Tibial artery (tissue), 4 donors: ENCODE results near the gene ZBTB20.
A peak's percentile ranks its signal among the peaks of the same experiment; 100 is the strongest.

Source experiments
- DNase-seq, 2 donors: peaks; one replicate each; pipeline ENCODE4 v3.0.0-alpha.2; 2019
- H3K27ac ChIP-seq, 2 donors: fragments of 200-600 bp; sonication (generic) in 1 of 2; 1 replicate in 1 of 2; 2 replicates in 1 of 2; pipeline ENCODE4 v1.5.1; 2018 to 2019; ENCODE audit warnings: mild to moderate bottlenecking in 1 of 2
- H3K27me3 ChIP-seq, 2 donors: fragments of 200-600 bp; sonication (generic) in 1 of 2; one replicate each; pipeline versions ENCODE4 v1.5.1 to v1.6.0; 2016 to 2019
- H3K36me3 ChIP-seq, 3 donors: fragments of 200-600 bp; sonication (generic) in 2 of 3; one replicate each; pipeline ENCODE4 v1.5.1; 2016 to 2019; ENCODE audit warnings: mild to moderate bottlenecking in 2 of 3
- H3K4me1 ChIP-seq, 4 donors: fragments of 200-600 bp; sonication (generic) in 2 of 4; 1 replicate in 3 of 4; 2 replicates in 1 of 4; pipeline ENCODE4 v1.5.1; 2016 to 2019
- H3K4me3 ChIP-seq, 2 donors: fragments of 200-600 bp; sonication (generic) in 1 of 2; 1 replicate in 1 of 2; 2 replicates in 1 of 2; pipeline ENCODE4 v1.5.1; 2018 to 2019; ENCODE audit warnings: mild to moderate bottlenecking in 2 of 2
- H3K9me3 ChIP-seq, 3 donors: fragments of 200-600 bp; sonication (generic) in 1 of 3; one replicate each; pipeline ENCODE4 v1.5.1; 2016 to 2019
- intact Hi-C: fragments of 100-400 bp; cut with DNase I; formaldehyde crosslinking; loops from one replicate; pipeline ENCODE4 v1.15.0; 2023; ENCODE audit warnings: low total_unique reads
- TF ChIP-seq, protein P1 (sequence below), 2 experiments: fragments of 200-600 bp in 1 of 2; fragments of 450-650 bp in 1 of 2; IDR thresholded peaks; one replicate each; pipeline ENCODE4 v1.5.1; 2017 to 2019; ENCODE audit warnings: antibody characterized with exemption in 2 of 2, mild to moderate bottlenecking in 1 of 2, moderate library complexity in 1 of 2

The ZBTB20 gene

DNA sequence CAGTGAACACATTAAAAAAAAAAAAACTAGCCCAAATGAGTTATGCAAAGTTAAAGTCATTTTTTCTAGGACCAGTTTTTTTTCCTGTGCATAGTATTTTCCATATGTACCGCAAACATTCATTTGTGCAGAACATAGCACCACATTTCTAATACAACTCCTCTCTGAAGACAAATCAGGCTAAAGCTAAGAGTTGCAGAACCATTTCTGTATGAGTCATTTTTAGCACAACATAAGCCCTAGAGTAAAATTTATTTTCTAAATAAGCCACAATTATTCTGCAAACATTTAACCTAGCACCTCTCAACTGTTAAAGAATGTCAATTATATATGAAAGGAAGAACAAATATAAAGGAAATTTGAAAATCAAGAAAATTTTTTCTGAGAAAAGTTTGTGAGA, 477.5 kb downstream of the ZBTB20 start:
- H3K9me3 ChIP-seq: no peaks in the 10 kb centered on the region
- TF ChIP-seq, protein P1, sequence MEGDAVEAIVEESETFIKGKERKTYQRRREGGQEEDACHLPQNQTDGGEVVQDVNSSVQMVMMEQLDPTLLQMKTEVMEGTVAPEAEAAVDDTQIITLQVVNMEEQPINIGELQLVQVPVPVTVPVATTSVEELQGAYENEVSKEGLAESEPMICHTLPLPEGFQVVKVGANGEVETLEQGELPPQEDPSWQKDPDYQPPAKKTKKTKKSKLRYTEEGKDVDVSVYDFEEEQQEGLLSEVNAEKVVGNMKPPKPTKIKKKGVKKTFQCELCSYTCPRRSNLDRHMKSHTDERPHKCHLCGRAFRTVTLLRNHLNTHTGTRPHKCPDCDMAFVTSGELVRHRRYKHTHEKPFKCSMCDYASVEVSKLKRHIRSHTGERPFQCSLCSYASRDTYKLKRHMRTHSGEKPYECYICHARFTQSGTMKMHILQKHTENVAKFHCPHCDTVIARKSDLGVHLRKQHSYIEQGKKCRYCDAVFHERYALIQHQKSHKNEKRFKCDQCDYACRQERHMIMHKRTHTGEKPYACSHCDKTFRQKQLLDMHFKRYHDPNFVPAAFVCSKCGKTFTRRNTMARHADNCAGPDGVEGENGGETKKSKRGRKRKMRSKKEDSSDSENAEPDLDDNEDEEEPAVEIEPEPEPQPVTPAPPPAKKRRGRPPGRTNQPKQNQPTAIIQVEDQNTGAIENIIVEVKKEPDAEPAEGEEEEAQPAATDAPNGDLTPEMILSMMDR (IDR thresholded peaks at IDR 0.05): no peak
- DNase-seq: no peak
- H3K4me1 ChIP-seq: peaks cover 0 to 6% (median 0%) of the 10 kb centered on the region in 4 donors
- intact Hi-C loops: no loop called here
- H3K27ac ChIP-seq: no peak overlapping the region
- H3K4me3 ChIP-seq: no peak overlapping the region
- no peaks in the 10 kb centered on the region for H3K27me3 ChIP-seq
- H3K36me3 ChIP-seq: no peaks in the 10 kb centered on the region

GRCh38 chr3:114668099-114668498, 479.0 kb downstream of the ZBTB20 start:
- Histone ChIP-seq H3K36me3 (no peaks in the 10 kb centered on the region), H3K4me3 (no peak overlapping the region), H3K9me3 (no peaks in the 10 kb centered on the region), H3K4me1 (peaks cover 0 to 6% (median 0%) of the 10 kb centered on the region in 4 donors), H3K27ac (no peak overlapping the region), H3K27me3 (no peaks in the 10 kb centered on the region)
- no peak for DNase-seq
- intact Hi-C loops: no loop called here
- TF ChIP-seq, protein P1 (IDR thresholded peaks at IDR 0.05): no peak

GRCh38 chr3:114666623-114667022, 480.5 kb downstream of the ZBTB20 start:
- Histone ChIP-seq H3K4me3 (no peak overlapping the region), H3K27me3 (no peaks in the 10 kb centered on the region), H3K36me3 (no peaks in the 10 kb centered on the region), H3K9me3 (no peaks in the 10 kb centered on the region), H3K4me1 (peaks cover 0 to 6% (median 0%) of the 10 kb centered on the region in 4 donors), H3K27ac (no peak overlapping the region)
- intact Hi-C loops: no loop called here
- no peak for DNase-seq
- TF ChIP-seq, protein P1 (IDR thresholded peaks at IDR 0.05): no peak

GRCh38 chr3:114664006-114664405, 483.1 kb downstream of the ZBTB20 start:
- no peak for DNase-seq
- Histone ChIP-seq H3K4me3 (no peak overlapping the region), H3K9me3 (no peaks in the 10 kb centered on the region), H3K27ac (no peak overlapping the region), H3K27me3 (no peaks in the 10 kb centered on the region), H3K4me1 (peaks cover 0 to 25% (median 19%) of the 10 kb centered on the region in 4 donors), H3K36me3 (no peaks in the 10 kb centered on the region)
- intact Hi-C loops: no loop called here
- TF ChIP-seq, protein P1 (IDR thresholded peaks at IDR 0.05): no peak

- intact Hi-C loops: no loop called here
- TF ChIP-seq, protein P1 (IDR thresholded peaks at IDR 0.05): no peak
- H3K27ac ChIP-seq: peak overlapping the region; percentile 38 to 43
Observed at GRCh38 chr3:114660808-114661207, 486.3 kb downstream of the ZBTB20 start.

GRCh38 chr3:114660124-114660523, 487.0 kb downstream of the ZBTB20 start:
- DNase-seq: peak in 1 of 2 donors; percentile 24
- Histone ChIP-seq H3K27ac (peak overlapping the region; percentile 38 to 43), H3K9me3 (no peaks in the 10 kb centered on the region), H3K27me3 (no peaks in the 10 kb centered on the region), H3K36me3 (no peaks in the 10 kb centered on the region), H3K4me3 (no peak overlapping the region), H3K4me1 (peaks cover 0 to 30% (median 19%) of the 10 kb centered on the region in 4 donors)
- TF ChIP-seq, protein P1 (IDR thresholded peaks at IDR 0.05): no peak
- intact Hi-C loops: no loop called here

More at GRCh38 chr3:114660808-114661207, 486.3 kb downstream of the ZBTB20 start:
- H3K4me3 ChIP-seq: no peak overlapping the region
- no peak for DNase-seq
- no peaks in the 10 kb centered on the region for H3K36me3 ChIP-seq
- H3K27me3 ChIP-seq: no peaks in the 10 kb centered on the region
- H3K4me1 ChIP-seq: peaks cover 0 to 30% (median 19%) of the 10 kb centered on the region in 4 donors
- H3K9me3 ChIP-seq: no peaks in the 10 kb centered on the region
